ENCODE data around the gene PPDPF. TPM values are rescaled to one million over a fixed set of nuclear protein-coding genes. Genes with fewer than 3 reads are reported as not detected.

The PPDPF gene
- total RNA-seq, 1 experiment from 2014 or later, result 517 TPM

- Mint-ChIP-seq H3K27me3 (ENCODE audit: unreplicated experiment) (no peaks in the 10 kb centered on the region), H3K27ac (ENCODE audit: unreplicated experiment) (peak overlapping the region; percentile 43), H3K4me3 (ENCODE audit: low read depth, unreplicated experiment) (no peak overlapping the region), H3K9me3 (ENCODE audit: low read depth, unreplicated experiment) (no peaks in the 10 kb centered on the region), H3K4me1 (ENCODE audit: low read depth, unreplicated experiment) (peaks cover 33% of the 10 kb centered on the region), H3K36me3 (ENCODE audit: insufficient read depth, unreplicated experiment) (peaks cover 82% of the 10 kb centered on the region)
- no peak for TF ChIP-seq CTCF (IDR thresholded peaks at IDR 0.05; ENCODE audit: unreplicated experiment)
- no peak for DNase-seq
- CTCF ChIA-PET, result interaction anchor here (1.1 kb wide), 1 partner anchor 33 kb away, joined by 3 read pairs; no protein-coding TSS in a partner anchor
- BruUV-seq (replicated peaks), result no TSS peak
- intact Hi-C loops (cut with micrococcal nuclease; ENCODE audit: unreplicated experiment), result no loop called here
Measured at GRCh38 chr20:63529180-63529860, 8.8 kb downstream of the PPDPF start.

- BruUV-seq (replicated peaks), result no TSS peak
- CTCF ChIA-PET, result no interaction called here
Measured at GRCh38 chr20:63529861-63530787, 9.6 kb downstream of the PPDPF start.

GRCh38 chr20:63530788-63531160 lies 10.2 kb downstream of the PPDPF start:
- TF ChIP-seq CTCF (IDR thresholded peaks at IDR 0.05; ENCODE audit: unreplicated experiment), result no peak
- Mint-ChIP-seq H3K4me3 (ENCODE audit: low read depth, unreplicated experiment) (no peak overlapping the region), H3K4me1 (ENCODE audit: low read depth, unreplicated experiment) (peaks cover 37% of the 10 kb centered on the region), H3K27me3 (ENCODE audit: unreplicated experiment) (no peaks in the 10 kb centered on the region), H3K36me3 (ENCODE audit: insufficient read depth, unreplicated experiment) (peaks cover 80% of the 10 kb centered on the region), H3K27ac (ENCODE audit: unreplicated experiment) (no peak overlapping the region), H3K9me3 (ENCODE audit: low read depth, unreplicated experiment) (no peaks in the 10 kb centered on the region)
- BruUV-seq (replicated peaks), result no TSS peak
- intact Hi-C loops (cut with micrococcal nuclease; ENCODE audit: unreplicated experiment), result no loop called here
- DNase-seq, result peak; percentile 6
- CTCF ChIA-PET, result no interaction called here

More at GRCh38 chr20:63529861-63530787, 9.6 kb downstream of the PPDPF start:
- peaks cover 82% of the 10 kb centered on the region for H3K36me3 Mint-ChIP-seq (ENCODE audit: insufficient read depth, unreplicated experiment)
- H3K4me1 Mint-ChIP-seq (ENCODE audit: low read depth, unreplicated experiment), result peaks cover 33% of the 10 kb centered on the region
- H3K9me3 Mint-ChIP-seq (ENCODE audit: low read depth, unreplicated experiment), result no peaks in the 10 kb centered on the region
- no peaks in the 10 kb centered on the region for H3K27me3 Mint-ChIP-seq (ENCODE audit: unreplicated experiment)
- H3K4me3 Mint-ChIP-seq (ENCODE audit: low read depth, unreplicated experiment), result no peak overlapping the region
- DNase-seq, result no peak
- no peak for TF ChIP-seq CTCF (IDR thresholded peaks at IDR 0.05; ENCODE audit: unreplicated experiment)
- intact Hi-C loops (cut with micrococcal nuclease; ENCODE audit: unreplicated experiment), result no loop called here
- H3K27ac Mint-ChIP-seq (ENCODE audit: unreplicated experiment), result peak overlapping the region; percentile 56

GRCh38 chr20:63531686-63532448 lies 11.3 kb downstream of the PPDPF start:
- intact Hi-C loops (cut with micrococcal nuclease; ENCODE audit: unreplicated experiment), result no loop called here
- no TSS peak for BruUV-seq (replicated peaks)
- H3K27ac Mint-ChIP-seq (ENCODE audit: unreplicated experiment), result peak overlapping the region; percentile 4
- CTCF ChIA-PET, result no interaction called here
- no peaks in the 10 kb centered on the region for H3K9me3 Mint-ChIP-seq (ENCODE audit: low read depth, unreplicated experiment)
- no peak for DNase-seq
- peaks cover 78% of the 10 kb centered on the region for H3K36me3 Mint-ChIP-seq (ENCODE audit: insufficient read depth, unreplicated experiment)
- peaks cover 46% of the 10 kb centered on the region for H3K4me1 Mint-ChIP-seq (ENCODE audit: low read depth, unreplicated experiment)
- peak overlapping the region; percentile 1 for H3K4me3 Mint-ChIP-seq (ENCODE audit: low read depth, unreplicated experiment)
- TF ChIP-seq CTCF (IDR thresholded peaks at IDR 0.05; ENCODE audit: unreplicated experiment), result no peak
- no peaks in the 10 kb centered on the region for H3K27me3 Mint-ChIP-seq (ENCODE audit: unreplicated experiment)
